ENCODE data around the gene FRAT1. TPM values are rescaled to one million over a fixed set of nuclear protein-coding genes. Genes with fewer than 3 reads are reported as not detected.

The FRAT1 gene
- total and polyA plus RNA-seq, 10 of the 15 experiments (the other 5 are each of a cell fraction or from before 2014, with no cell fraction given), result 0.07 to 0.73 (median 0.26) TPM

GRCh38 chr10:97312897-97313296 is 6.2 kb upstream of the FRAT1 start (continued):
- TF ChIP-seq BMI1 (IDR thresholded peaks at IDR 0.05; ENCODE audit: borderline replicate concordance), result no peak
- no peak for TF ChIP-seq CEBPB (IDR thresholded peaks at IDR 0.05; ENCODE audit: borderline replicate concordance in 1 of 2, low read depth in 2 of 2, low read length in 2 of 2)
- TF ChIP-seq ZNF687 (IDR thresholded peaks at IDR 0.05), result no peak
- no peak for TF ChIP-seq ESRRA (IDR thresholded peaks at IDR 0.05; ENCODE audit: low read length)
- TF ChIP-seq POLR2AphosphoS5 (IDR thresholded peaks at IDR 0.05; ENCODE audit: low read length), result no peak
- TF ChIP-seq GATAD2B (conservative IDR thresholded peaks at IDR 0.05; ENCODE audit: low read depth), result no peak
- no peak for TF ChIP-seq ZSCAN29 (IDR thresholded peaks at IDR 0.05)
- no peak for TF ChIP-seq ATF3 (IDR thresholded peaks at IDR 0.05; ENCODE audit: borderline replicate concordance, extremely low read depth, low read depth, low read length)
- no peak for TF ChIP-seq ZNF274 (IDR thresholded peaks at IDR 0.05; ENCODE audit: insufficient read depth, insufficient read length)
